SK-N-MC (cell line): Measurements from ENCODE around the gene RIC8B.

Experiments
- DNase-seq: peaks from one replicate; pipeline ENCODE4 v3.0.0-alpha.2; 2011; ENCODE audit warnings: low read depth, low spot score
- H3K27ac ChIP-seq: fragments of 200-600 bp; sonication (generic); 2 replicates; pipeline ENCODE4 v1.5.1; 2016; ENCODE audit warnings: mixed run types
- H3K36me3 ChIP-seq: fragments of 200-600 bp; sonication (generic); 2 replicates; pipeline ENCODE4 v1.6.1; 2017; ENCODE audit warnings: antibody characterized with exemption, low read length, mixed read lengths; ENCODE audit not compliant: insufficient read depth
- H3K4me3 ChIP-seq: fragments of 200-600 bp; sonication (generic); 2 replicates; pipeline ENCODE4 v1.5.1; 2016
- H3K9ac ChIP-seq: fragments of 200-600 bp; sonication (generic); 2 replicates; pipeline ENCODE4 v1.8.0; 2017; ENCODE audit warnings: mixed run types, mixed read lengths; ENCODE audit not compliant: insufficient read length
- H3K9me3 ChIP-seq: fragments of 200-600 bp; sonication (generic); 2 replicates; pipeline ENCODE4 v1.6.1; 2017; ENCODE audit warnings: low read depth, mild to moderate bottlenecking, antibody characterized with exemption, low read length, moderate library complexity, mixed read lengths
- EZH2 ChIP-seq: fragments of 200-600 bp; sonication (generic); IDR thresholded peaks from one replicate; pipeline ENCODE4 v1.6.1; 2017; ENCODE audit warnings: antibody characterized with exemption
- FOXP2 ChIP-seq: optimal IDR thresholded peaks from 2 replicates; pipeline ENCODE3; 2011; ENCODE audit warnings: mild to moderate bottlenecking, moderate library complexity; ENCODE audit not compliant: insufficient read depth; ENCODE audit errors: extremely low read length, control extremely low read depth
- POLR2AphosphoS5 ChIP-seq: IDR thresholded peaks from 2 replicates; pipeline ENCODE4 v1.6.1; 2012; ENCODE audit warnings: mild to moderate bottlenecking, low read depth, low read length, borderline replicate concordance

RIC8B gene

GRCh38 chr12:106776897-106777296 lies 2.4 kb downstream of the RIC8B start:
- H3K9ac ChIP-seq = no peak overlapping the region
- H3K27ac ChIP-seq = no peak overlapping the region
- DNase-seq = no peak
- no peak for TF ChIP-seq FOXP2
- TF ChIP-seq POLR2AphosphoS5 = no peak
- no peak for TF ChIP-seq EZH2
- H3K4me3 ChIP-seq = no peak overlapping the region
- no peaks in the 10 kb centered on the region; the same call in 1 of the 2 replicates for H3K36me3 ChIP-seq
- H3K9me3 ChIP-seq = no peaks in the 10 kb centered on the region

GRCh38 chr12:106780010-106780631 lies 5.6 kb downstream of the RIC8B start:
- Histone ChIP-seq H3K4me3 (no peak overlapping the region), H3K9me3 (no peaks in the 10 kb centered on the region), H3K36me3 (peaks cover 13% of the 10 kb centered on the region), H3K27ac (no peak overlapping the region), H3K9ac (no peak overlapping the region)
- no peak for DNase-seq
- TF ChIP-seq POLR2AphosphoS5 (no peak), FOXP2 (no peak), EZH2 (no peak)

GRCh38 chr12:106782619-106783018 lies 8.1 kb downstream of the RIC8B start:
- DNase-seq = no peak
- H3K27ac ChIP-seq = no peak overlapping the region
- no peak for TF ChIP-seq EZH2
- no peak for TF ChIP-seq POLR2AphosphoS5
- TF ChIP-seq FOXP2 = no peak
- no peak overlapping the region for H3K4me3 ChIP-seq
- no peaks in the 10 kb centered on the region for H3K9me3 ChIP-seq
- H3K9ac ChIP-seq = no peak overlapping the region
- H3K36me3 ChIP-seq = peaks cover 30% of the 10 kb centered on the region

GRCh38 chr12:106783515-106783914 lies 9.0 kb downstream of the RIC8B start:
- Histone ChIP-seq H3K27ac (no peak overlapping the region), H3K9me3 (no peaks in the 10 kb centered on the region), H3K4me3 (no peak overlapping the region), H3K36me3 (peaks cover 36% of the 10 kb centered on the region), H3K9ac (no peak overlapping the region)
- TF ChIP-seq POLR2AphosphoS5 (no peak), FOXP2 (no peak), EZH2 (no peak)
- DNase-seq = no peak

- Histone ChIP-seq H3K9ac (no peak overlapping the region), H3K4me3 (no peak overlapping the region), H3K36me3 (peaks cover 85% of the 10 kb centered on the region), H3K9me3 (peaks cover 5% of the 10 kb centered on the region; the same call in 1 of the 2 replicates), H3K27ac (no peak overlapping the region)
- no peak for DNase-seq
- TF ChIP-seq FOXP2 (no peak), EZH2 (no peak), POLR2AphosphoS5 (no peak)
Measured at GRCh38 chr12:106790020-106790419, 15.5 kb downstream of the RIC8B start.

GRCh38 chr12:106791531-106791930 lies 17.0 kb downstream of the RIC8B start:
- H3K4me3 ChIP-seq = no peak overlapping the region
- H3K9ac ChIP-seq = no peak overlapping the region
- H3K27ac ChIP-seq = no peak overlapping the region
- DNase-seq = no peak
- H3K36me3 ChIP-seq = peaks cover 77% of the 10 kb centered on the region
- TF ChIP-seq EZH2 = no peak
- H3K9me3 ChIP-seq = peaks cover 5% of the 10 kb centered on the region; the same call in 1 of the 2 replicates

GRCh38 chr12:106794369-106794768 lies 19.9 kb downstream of the RIC8B start:
- Histone ChIP-seq H3K27ac (no peak overlapping the region), H3K4me3 (no peak overlapping the region), H3K9me3 (peaks cover 5% of the 10 kb centered on the region; the same call in 1 of the 2 replicates), H3K36me3 (peaks cover 52% of the 10 kb centered on the region), H3K9ac (no peak overlapping the region)
- no peak for TF ChIP-seq EZH2
- TF ChIP-seq POLR2AphosphoS5 = no peak
- no peak for TF ChIP-seq FOXP2
- no peak for DNase-seq

GRCh38 chr12:106801167-106801708 lies 26.8 kb downstream of the RIC8B start:
- DNase-seq = no peak
- Histone ChIP-seq H3K27ac (no peak overlapping the region), H3K9me3 (no peaks in the 10 kb centered on the region), H3K9ac (no peak overlapping the region), H3K36me3 (peaks cover 9% of the 10 kb centered on the region), H3K4me3 (no peak overlapping the region)
- TF ChIP-seq EZH2 (no peak), FOXP2 (no peak), POLR2AphosphoS5 (no peak)

- H3K9me3 ChIP-seq = no peaks in the 10 kb centered on the region
- DNase-seq = no peak
Measured at GRCh38 chr12:106801830-106802533, 27.5 kb downstream of the RIC8B start.

More at GRCh38 chr12:106801830-106802533, 27.5 kb downstream of the RIC8B start:
- Histone ChIP-seq H3K4me3 (no peak overlapping the region), H3K9ac (no peak overlapping the region), H3K27ac (no peak overlapping the region), H3K36me3 (peaks cover 9% of the 10 kb centered on the region)
- TF ChIP-seq EZH2 (no peak), FOXP2 (no peak)
